Kidney (tissue), 14 donors: ENCODE measurements around the gene UCK2. TPM values are rescaled to one million over a fixed set of nuclear protein-coding genes. Genes with fewer than 3 reads are reported as not detected.

ENCODE experiments used
- DNase-seq, 5 donors: peaks; one replicate each; pipeline ENCODE4 v3.0.0-alpha.2; 2013 to 2020
- FAIRE-seq: peaks from 2 replicates; lab custom pipeline; 2012; peaks lifted over from hg19 to GRCh38; lab: Jason Lieb, UNC
- H3K27ac ChIP-seq, 2 donors: one replicate each; pipeline ENCODE4 v1.7.0; 2013; ENCODE audit warnings: low read depth in 2 of 2, low read length in 2 of 2, inconsistent platforms in 1 of 2
- H3K27me3 ChIP-seq: one replicate; pipeline ENCODE4 v1.7.1; 2013; ENCODE audit warnings: low read length, inconsistent platforms; ENCODE audit not compliant: control insufficient read depth, insufficient read depth
- H3K36me3 ChIP-seq, 3 donors: one replicate each; pipeline versions ENCODE4 v1.7.0 to v1.7.1; 2013; ENCODE audit warnings: low read length in 3 of 3, control low read depth in 1 of 3, inconsistent platforms in 1 of 3; ENCODE audit not compliant: insufficient read depth in 3 of 3, control insufficient read depth in 2 of 3
- H3K4me1 ChIP-seq, 3 donors: one replicate each; pipeline versions ENCODE4 v1.7.0 to v1.7.1; 2013; ENCODE audit warnings: low read length in 3 of 3, inconsistent platforms in 1 of 3, low read depth in 1 of 3; ENCODE audit not compliant: control insufficient read depth in 2 of 3, insufficient read depth in 2 of 3
- H3K4me3 ChIP-seq, 3 donors: one replicate each; pipeline versions ENCODE4 v1.7.0 to v1.8.1; 2013; ENCODE audit warnings: low read length in 3 of 3, control low read depth in 1 of 3, inconsistent platforms in 1 of 3
- H3K9ac ChIP-seq, 3 donors: one replicate each; pipeline versions ENCODE4 v1.7.0 to v1.7.1; 2013; ENCODE audit warnings: low read length in 3 of 3, control low read depth in 1 of 3, inconsistent platforms in 1 of 3
- H3K9me3 ChIP-seq, 3 donors: one replicate each; pipeline versions ENCODE4 v1.7.0 to v1.7.1; 2013; ENCODE audit warnings: low read length in 3 of 3, control low read depth in 1 of 3, inconsistent platforms in 1 of 3; ENCODE audit not compliant: control insufficient read depth in 2 of 3, insufficient read depth in 1 of 3
- CTCF ChIP-seq: IDR thresholded peaks from 3 replicates; pipeline ENCODE4 v1.5.1; 2012; ENCODE audit warnings: mild to moderate bottlenecking, moderate library complexity, borderline replicate concordance; ENCODE audit not compliant: insufficient read depth; ENCODE audit errors: extremely low read depth
- intact Hi-C: fragments of 100-400 bp; cut with DNase I; formaldehyde crosslinking; loops from one replicate; pipeline ENCODE4 v1.11.1; 2022
- polyA plus RNA-seq: library from polyadenylated mRNA; stranded (reverse); fragments of 350-450 nt; fragmentation: Illumina TruSeq; extraction: RNeasy Lipid Tissue Mini Kit (QIAGEN cat#74804); gene quantifications from one replicate; pipeline ENCODE4 v1.2.3, GENCODE V29; 2014; ENCODE audit warnings: low read depth, low replicate concordance; ENCODE audit not compliant: insufficient read depth
- total RNA-seq: library from RNA; stranded (reverse); fragmentation: NEBNext Ultra II Directional; extraction: Animal tissue kit (Norgen Biotek cat#: 25700); gene quantifications from one replicate; pipeline ENCODE4 v1.2.1, GENCODE V29; 2021
- donor health status: control.
- donor health status: control.
- donor health status: control.
- donor health status: control.
- donor health status: control.
- donor health status: DM: yes; HTN: yes; CAD: no.
- donor health status: Normal renal cell carcinoma (clear cell type).

Gene UCK2
- total and polyA plus RNA-seq, 2 donors from 2014 or later, result 8.2 to 18.7 TPM

- no peaks in the 10 kb centered on the region for H3K36me3 ChIP-seq
- no peak overlapping the region for H3K4me3 ChIP-seq
- H3K4me1 ChIP-seq, result no peaks in the 10 kb centered on the region
- H3K9ac ChIP-seq, result no peak overlapping the region
- no peak overlapping the region for H3K27ac ChIP-seq
- TF ChIP-seq CTCF, result no peak
- DNase-seq, result no peak
- no peak for FAIRE-seq
- H3K27me3 ChIP-seq, result no peaks in the 10 kb centered on the region
- intact Hi-C loops, result no loop called here
- H3K9me3 ChIP-seq, result no peaks in the 10 kb centered on the region
Measured at GRCh38 chr1:165958306-165958705, 130.9 kb downstream of the UCK2 start.

GRCh38 chr1:165960136-165960535 is 132.7 kb downstream of the UCK2 start:
- H3K9ac ChIP-seq, result no peak overlapping the region
- H3K36me3 ChIP-seq, result no peaks in the 10 kb centered on the region
- TF ChIP-seq CTCF, result no peak
- H3K27ac ChIP-seq, result no peak overlapping the region
- FAIRE-seq (no peak), DNase-seq (no peak)
- intact Hi-C loops, result no loop called here
- H3K4me3 ChIP-seq, result no peak overlapping the region
- no peaks in the 10 kb centered on the region for H3K4me1 ChIP-seq
- H3K9me3 ChIP-seq, result no peaks in the 10 kb centered on the region
- H3K27me3 ChIP-seq, result no peaks in the 10 kb centered on the region

GRCh38 chr1:165960881-165961280 is 133.5 kb downstream of the UCK2 start:
- no peak overlapping the region for H3K4me3 ChIP-seq
- no peak overlapping the region for H3K9ac ChIP-seq
- no peaks in the 10 kb centered on the region for H3K36me3 ChIP-seq
- no peak overlapping the region for H3K27ac ChIP-seq
- H3K9me3 ChIP-seq, result no peaks in the 10 kb centered on the region
- TF ChIP-seq CTCF, result no peak
- DNase-seq (no peak), FAIRE-seq (no peak)
- H3K27me3 ChIP-seq, result no peaks in the 10 kb centered on the region
- no peaks in the 10 kb centered on the region for H3K4me1 ChIP-seq
- intact Hi-C loops, result no loop called here

Other genes starting within 250 kb of the UCK2 start
- gene MGST3, start 196.4 kb upstream of the UCK2 start, total RNA-seq, result 296 TPM
- gene MGST3, start 196.4 kb upstream of the UCK2 start, polyA plus RNA-seq, result 545 TPM
- 70.7 TPM for gene ALDH9A1, start 129.1 kb upstream of the UCK2 start, total RNA-seq
- 77.2 TPM for gene ALDH9A1, start 129.1 kb upstream of the UCK2 start, polyA plus RNA-seq
- 109 TPM for gene TMCO1, start 58.7 kb upstream of the UCK2 start, total RNA-seq
- gene TMCO1, start 58.7 kb upstream of the UCK2 start, polyA plus RNA-seq, result 149 TPM